Forelimb muscle (tissue), 1 donor: ENCODE measurements around the gene PPP1R15B. TPM values are rescaled to one million over a fixed set of nuclear protein-coding genes. Genes with fewer than 3 reads are reported as not detected.
A peak's percentile ranks its signal among the peaks of the same experiment; 100 is the strongest.

Experiments used
- DNase-seq: peaks from one replicate; pipeline ENCODE4 v3.0.0-alpha.2; 2013; ENCODE audit warnings: low read depth
- polyA plus RNA-seq: library from polyadenylated mRNA; unstranded; fragments of 120-200 nt; gene quantifications from one replicate; pipeline ENCODE4 v1.2.1, GENCODE V29; 2013; ENCODE audit not compliant: insufficient read length

The PPP1R15B gene
- 23.8 TPM for polyA plus RNA-seq

GRCh38 chr1:204411451-204412204 lies at the start of gene PPP1R15B:
PPP1R15B (minus strand) TSS chr1:204411817; CDS start chr1:204411411, 406 bp downstream.
- peak; percentile 96 for DNase-seq

- DNase-seq = no peak
Measured at GRCh38 chr1:204460346-204460745, 48.7 kb upstream of the PPP1R15B start.

- no peak for DNase-seq
Measured at GRCh38 chr1:204459706-204460105, 48.1 kb upstream of the PPP1R15B start.

- DNase-seq = no peak
Measured at GRCh38 chr1:204457666-204458065, 46.0 kb upstream of the PPP1R15B start.

GRCh38 chr1:204456826-204457442 lies 45.3 kb upstream of the PPP1R15B start:
- peak; percentile 98 for DNase-seq

GRCh38 chr1:204455831-204456145 lies 44.2 kb upstream of the PPP1R15B start:
- DNase-seq = no peak

GRCh38 chr1:204455063-204455830 lies 43.6 kb upstream of the PPP1R15B start:
- DNase-seq = no peak

GRCh38 chr1:204454476-204454875 lies 42.9 kb upstream of the PPP1R15B start:
- no peak for DNase-seq

- DNase-seq = no peak
Measured at GRCh38 chr1:204453141-204453772, 41.6 kb upstream of the PPP1R15B start.

- no peak for DNase-seq
Measured at GRCh38 chr1:204451352-204452124, 39.9 kb upstream of the PPP1R15B start.

- DNase-seq = no peak
Measured at GRCh38 chr1:204450461-204451257, 39.0 kb upstream of the PPP1R15B start.

GRCh38 chr1:204449678-204450280 lies 38.2 kb upstream of the PPP1R15B start:
- no peak for DNase-seq

- DNase-seq = no peak
Measured at GRCh38 chr1:204448991-204449677, 37.5 kb upstream of the PPP1R15B start.

- no peak for DNase-seq
Measured at GRCh38 chr1:204448344-204448964, 36.8 kb upstream of the PPP1R15B start.

- DNase-seq = no peak
Measured at GRCh38 chr1:204447736-204448135, 36.1 kb upstream of the PPP1R15B start.

GRCh38 chr1:204447190-204447589 lies 35.6 kb upstream of the PPP1R15B start:
- no peak for DNase-seq

- DNase-seq = no peak
Measured at GRCh38 chr1:204446413-204447111, 34.9 kb upstream of the PPP1R15B start.

- no peak for DNase-seq
Measured at GRCh38 chr1:204445860-204446412, 34.3 kb upstream of the PPP1R15B start.
